K562 (cell line): ENCODE data around the gene LIN28A. TPM values are rescaled to one million over a fixed set of nuclear protein-coding genes. Genes with fewer than 3 reads are reported as not detected.
A peak's percentile ranks its signal among the peaks of the same experiment; 100 is the strongest.

Source experiments
- ATAC-seq: fragments of 200-7000 bp; cut with Tn5 transposase; 3 replicates; pipeline ENCODE4 v1.9.1; 2020; ENCODE audit warnings: moderate library complexity
- BruUV-seq: library from RNA; stranded (reverse); fragments of 400-500 nt; replicated peaks from 2 replicates; lab custom pipeline; 2021; lab: Mats Ljungman, UMichigan
- CTCF ChIA-PET: fragments of 300-600 bp; formaldehyde crosslinking; extraction: SDS; loops from one replicate; lab custom pipeline; 2021; ENCODE audit warnings: low intra/inter-chr PET ratio; lab: Yijun Ruan, JAX
- POLR2A ChIA-PET: fragments of 300-600, 350-650 bp; sonication (Branson Sonifier 250); formaldehyde crosslinking; extraction: SDS; loops from one replicate; lab custom pipeline; 2021; ENCODE audit warnings: antibody characterized with exemption, inconsistent platforms; lab: Yijun Ruan, JAX
- DNase-seq, 4 experiments: peaks; one replicate each; pipeline versions ENCODE4 v3.0.0 to v3.0.0-alpha.2; 2011 to 2018; ENCODE audit warnings: low spot score in 3 of 4, mixed read lengths in 3 of 4; ENCODE audit errors: extremely low read depth in 1 of 4
- FAIRE-seq: peaks from 2 replicates; lab custom pipeline; 2011; peaks lifted over from hg19 to GRCh38; lab: Jason Lieb, UNC
- H2AFZ ChIP-seq: 2 replicates; pipeline ENCODE4 v1.6.0; 2011; ENCODE audit warnings: low read depth, low read length, control low read depth, inconsistent platforms
- H3K27ac ChIP-seq: fragments of 200-600 bp; 3 replicates; pipeline ENCODE4 v1.8.0; 2011; ENCODE audit warnings: low read depth, mild to moderate bottlenecking, control low read depth, inconsistent platforms, low read length, moderate library complexity, mixed read lengths; ENCODE audit errors: extremely low read depth
- H3K27me3 ChIP-seq, 2 experiments: fragments of 300-600 bp in 1 of 2; 2 replicates in 1 of 2; 3 replicates in 1 of 2; pipeline versions ENCODE4 v1.6.0 to v1.8.0; 2011; ENCODE audit warnings: inconsistent platforms in 2 of 2, low read length in 2 of 2, mild to moderate bottlenecking in 1 of 2, mixed read lengths in 1 of 2, moderate library complexity in 1 of 2; ENCODE audit not compliant: control insufficient read depth in 2 of 2, insufficient read depth in 2 of 2
- H3K36me3 ChIP-seq: fragments of 300-600 bp; 3 replicates; pipeline ENCODE4 v1.8.0; 2011; ENCODE audit warnings: mild to moderate bottlenecking, low read length, inconsistent platforms; ENCODE audit not compliant: control insufficient read depth, insufficient read depth
- H3K4me1 ChIP-seq, 2 experiments: fragments of 200-600 bp in 1 of 2; replicated peaks in 1 of 2; 2 replicates in 1 of 2; 3 replicates in 1 of 2; pipeline versions ENCODE4 v1.5.1 to v1.8.0; 2011; ENCODE audit warnings: inconsistent platforms in 2 of 2, low read length in 2 of 2, mild to moderate bottlenecking in 1 of 2, mixed read lengths in 1 of 2, moderate library complexity in 1 of 2; ENCODE audit not compliant: control insufficient read depth in 2 of 2, insufficient read depth in 2 of 2
- H3K4me2 ChIP-seq: 2 replicates; pipeline ENCODE4 v1.6.1; 2011; ENCODE audit warnings: low read length, control low read depth, inconsistent platforms, mixed read lengths; ENCODE audit not compliant: insufficient read depth
- H3K4me3 ChIP-seq: fragments of 200-600 bp; sonication (generic), shearing (Covaris generic); 2 replicates; pipeline ENCODE4 v1.5.1; 2016; ENCODE audit warnings: control low read depth, inconsistent platforms
- H3K79me2 ChIP-seq: fragments of 200-600 bp; 3 replicates; pipeline ENCODE4 v1.8.0; 2011; ENCODE audit warnings: low read length, inconsistent platforms; ENCODE audit not compliant: control insufficient read depth, insufficient read depth
- H3K9ac ChIP-seq, 2 experiments: 2 replicates each; pipeline versions ENCODE4 v1.6.0 to v1.6.1; 2011; ENCODE audit warnings: low read depth in 2 of 2, low read length in 2 of 2, control low read depth in 1 of 2, inconsistent platforms in 1 of 2, mild to moderate bottlenecking in 1 of 2, mixed read lengths in 1 of 2; ENCODE audit not compliant: insufficient read depth in 1 of 2
- H3K9me1 ChIP-seq: one replicate; pipeline ENCODE4 v1.6.0; 2011; ENCODE audit warnings: inconsistent platforms, mild to moderate bottlenecking, low read length, moderate library complexity; ENCODE audit not compliant: control insufficient read depth, insufficient read depth
- H3K9me3 ChIP-seq: replicated peaks from 2 replicates; pipeline ENCODE4 v1.5.1; 2011; ENCODE audit warnings: low read depth, low read length, inconsistent platforms; ENCODE audit not compliant: control insufficient read depth, insufficient read depth
- H4K20me1 ChIP-seq: replicated peaks from 2 replicates; pipeline ENCODE4 v1.6.1; 2011; ENCODE audit warnings: low read length, inconsistent platforms, mixed read lengths; ENCODE audit not compliant: control insufficient read depth, insufficient read depth
- CBFA2T2 ChIP-seq: fragments of 450-650 bp; conservative IDR thresholded peaks from 2 replicates; pipeline ENCODE4 v1.6.1; 2017; ENCODE audit warnings: mild to moderate bottlenecking
- RAD21 ChIP-seq, 2 experiments: fragments of 250-450 bp in 1 of 2; fragments of 450-650 bp in 1 of 2; sonication (Bioruptor Pico) in 1 of 2; formaldehyde crosslinking in 1 of 2; IDR thresholded peaks in 1 of 2; conservative IDR thresholded peaks in 1 of 2; 2 replicates each; pipeline versions ENCODE4 v1.4.0 to v1.8.0; 2020 to 2022; ENCODE audit warnings: mild to moderate bottlenecking in 2 of 2, moderate library complexity in 1 of 2
- SMARCC2 ChIP-seq: fragments of 450-650 bp; IDR thresholded peaks from 2 replicates; pipeline ENCODE4 v1.6.1; 2017; ENCODE audit warnings: antibody characterized with exemption, moderate library complexity, mild to moderate bottlenecking, low read depth
- TRIM28 ChIP-seq: fragments of 450-650 bp; IDR thresholded peaks from 2 replicates; pipeline ENCODE4 v1.6.1; 2017
- ZC3H4 ChIP-seq: sonication (generic); formaldehyde crosslinking; IDR thresholded peaks from 2 replicates; pipeline ENCODE4 v1.9.0; 2021; ENCODE audit warnings: missing genetic modification reagents, borderline replicate concordance
- ZNF24 ChIP-seq: fragments of 450-650 bp; IDR thresholded peaks from 2 replicates; pipeline ENCODE4 v1.6.1; 2016
- ZNF695 ChIP-seq: fragments of 450-650 bp; formaldehyde crosslinking; IDR thresholded peaks from 2 replicates; pipeline ENCODE4 v1.4.0; 2020; ENCODE audit warnings: mild to moderate bottlenecking, moderate library complexity
- WGBS: fragments of 100-300 bp; shearing (Covaris generic); methylation state at CpG from one replicate; pipeline ENCODE4 v1.1.6; 2016; ENCODE audit warnings: low coverage, mixed read lengths; ENCODE audit not compliant: insufficient coverage; ENCODE audit errors: missing lambda C conversion rate; 5-methylcytosine and 5-hydroxymethylcytosine counted together
- in situ Hi-C: fragments of 300-500 bp; cut with MboI; formaldehyde crosslinking; loops from 4 replicates; pipeline ENCODE4 v1.15.0; 2018; ENCODE audit warnings: inconsistent platforms, mixed read lengths
- intact Hi-C: fragments of 100-400 bp; cut with micrococcal nuclease; formaldehyde crosslinking; loops from 2 replicates; pipeline ENCODE4 v1.14.2; 2022
- polyA plus RNA-seq, 8 experiments: library from polyadenylated mRNA; depleted of rRNA in 4 of 8; stranded (reverse) in 5 of 8; unstranded in 3 of 8; fragments of >200 nt; fragmentation: Nextera tagmentation in 2 of 8; fragmentation: Illumina TruSeq in 1 of 8; extraction: Ambion mirVana in 2 of 8; extraction: Trizol in 1 of 8; gene quantifications; 2 replicates each; pipeline versions ENCODE4 v1.2.1 to v1.2.3, GENCODE V29; 2011 to 2014; ENCODE audit warnings: inconsistent platforms in 1 of 8, missing spikeins in 1 of 8
- total RNA-seq, 7 experiments: library from RNA; depleted of rRNA in 6 of 7; stranded (reverse); fragments of >200 nt in 6 of 7; fragmentation: Illumina TruSeq in 2 of 7; extraction: Trizol in 2 of 7; gene quantifications; 2 replicates each; pipeline versions ENCODE4 v1.2.1 to v1.2.3, GENCODE V29; 2011 to 2021; ENCODE audit warnings: low replicate concordance in 1 of 7
- TF ChIP-seq, protein P1 (sequence below), 3 experiments: IDR thresholded peaks in 2 of 3; conservative IDR thresholded peaks in 1 of 3; 2 replicates each; pipeline ENCODE4 v1.5.1; 2011 to 2012; ENCODE audit warnings: low read length in 3 of 3, mild to moderate bottlenecking in 3 of 3, control low read depth in 2 of 3, improper control_type of control experiment in 1 of 3, inconsistent platforms in 1 of 3, low read depth in 1 of 3, mixed read lengths in 1 of 3, moderate library complexity in 1 of 3; ENCODE audit not compliant: insufficient read depth in 2 of 3
- TF ChIP-seq, protein P2 (sequence below), 2 experiments: fragments of 450-650 bp; formaldehyde crosslinking in 1 of 2; IDR thresholded peaks; 2 replicates each; pipeline versions ENCODE4 v1.4.0 to v1.6.1; 2014 to 2020; ENCODE audit warnings: mild to moderate bottlenecking in 2 of 2, borderline replicate concordance in 1 of 2, low read depth in 1 of 2

The LIN28A gene
- total and polyA plus RNA-seq, 9 of the 15 experiments (the other 6 are each of a cell fraction or from before 2014, with no cell fraction given) = 0.80 to 5.4 (median 3.9) TPM

DNA sequence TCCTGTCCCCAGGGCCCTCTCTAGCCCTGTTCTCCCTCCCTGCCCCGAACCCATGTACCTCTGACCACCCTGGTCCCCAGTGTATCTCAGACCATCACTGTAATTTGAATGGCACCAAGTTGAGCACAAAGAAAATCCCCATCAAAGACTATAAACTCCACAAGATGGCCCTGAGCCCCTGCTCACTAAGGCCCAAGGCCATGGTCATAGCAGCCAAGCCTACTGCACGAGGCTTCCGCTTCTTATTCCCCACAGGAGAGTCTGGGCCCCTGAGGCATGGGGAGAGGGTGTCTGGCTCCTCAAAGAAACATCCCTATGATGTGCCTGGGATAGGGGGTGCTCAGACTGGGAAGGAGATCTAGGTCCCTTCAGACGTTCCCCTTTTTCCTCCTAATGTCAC lies 42.6 kb upstream of the LIN28A start:
- TF ChIP-seq CBFA2T2 = no peak
- no peak for TF ChIP-seq TRIM28
- TF ChIP-seq ZNF695 (CRISPR knock-in tag) = no peak
- TF ChIP-seq, protein P1, sequence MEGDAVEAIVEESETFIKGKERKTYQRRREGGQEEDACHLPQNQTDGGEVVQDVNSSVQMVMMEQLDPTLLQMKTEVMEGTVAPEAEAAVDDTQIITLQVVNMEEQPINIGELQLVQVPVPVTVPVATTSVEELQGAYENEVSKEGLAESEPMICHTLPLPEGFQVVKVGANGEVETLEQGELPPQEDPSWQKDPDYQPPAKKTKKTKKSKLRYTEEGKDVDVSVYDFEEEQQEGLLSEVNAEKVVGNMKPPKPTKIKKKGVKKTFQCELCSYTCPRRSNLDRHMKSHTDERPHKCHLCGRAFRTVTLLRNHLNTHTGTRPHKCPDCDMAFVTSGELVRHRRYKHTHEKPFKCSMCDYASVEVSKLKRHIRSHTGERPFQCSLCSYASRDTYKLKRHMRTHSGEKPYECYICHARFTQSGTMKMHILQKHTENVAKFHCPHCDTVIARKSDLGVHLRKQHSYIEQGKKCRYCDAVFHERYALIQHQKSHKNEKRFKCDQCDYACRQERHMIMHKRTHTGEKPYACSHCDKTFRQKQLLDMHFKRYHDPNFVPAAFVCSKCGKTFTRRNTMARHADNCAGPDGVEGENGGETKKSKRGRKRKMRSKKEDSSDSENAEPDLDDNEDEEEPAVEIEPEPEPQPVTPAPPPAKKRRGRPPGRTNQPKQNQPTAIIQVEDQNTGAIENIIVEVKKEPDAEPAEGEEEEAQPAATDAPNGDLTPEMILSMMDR (IDR thresholded peaks at IDR 0.05 in 2 of 3, conservative IDR thresholded peaks at IDR 0.05 in 1 of 3; ENCODE audit: insufficient read depth in 2 of 3, low read depth in 1 of 3, low read length in 3 of 3) = peak in 2 of 3 experiments; percentile 21 to 44; a peak in 3 of 6 replicates
- TF ChIP-seq ZC3H4 (CRISPR knock-in tag) = no peak
- TF ChIP-seq, protein P2, sequence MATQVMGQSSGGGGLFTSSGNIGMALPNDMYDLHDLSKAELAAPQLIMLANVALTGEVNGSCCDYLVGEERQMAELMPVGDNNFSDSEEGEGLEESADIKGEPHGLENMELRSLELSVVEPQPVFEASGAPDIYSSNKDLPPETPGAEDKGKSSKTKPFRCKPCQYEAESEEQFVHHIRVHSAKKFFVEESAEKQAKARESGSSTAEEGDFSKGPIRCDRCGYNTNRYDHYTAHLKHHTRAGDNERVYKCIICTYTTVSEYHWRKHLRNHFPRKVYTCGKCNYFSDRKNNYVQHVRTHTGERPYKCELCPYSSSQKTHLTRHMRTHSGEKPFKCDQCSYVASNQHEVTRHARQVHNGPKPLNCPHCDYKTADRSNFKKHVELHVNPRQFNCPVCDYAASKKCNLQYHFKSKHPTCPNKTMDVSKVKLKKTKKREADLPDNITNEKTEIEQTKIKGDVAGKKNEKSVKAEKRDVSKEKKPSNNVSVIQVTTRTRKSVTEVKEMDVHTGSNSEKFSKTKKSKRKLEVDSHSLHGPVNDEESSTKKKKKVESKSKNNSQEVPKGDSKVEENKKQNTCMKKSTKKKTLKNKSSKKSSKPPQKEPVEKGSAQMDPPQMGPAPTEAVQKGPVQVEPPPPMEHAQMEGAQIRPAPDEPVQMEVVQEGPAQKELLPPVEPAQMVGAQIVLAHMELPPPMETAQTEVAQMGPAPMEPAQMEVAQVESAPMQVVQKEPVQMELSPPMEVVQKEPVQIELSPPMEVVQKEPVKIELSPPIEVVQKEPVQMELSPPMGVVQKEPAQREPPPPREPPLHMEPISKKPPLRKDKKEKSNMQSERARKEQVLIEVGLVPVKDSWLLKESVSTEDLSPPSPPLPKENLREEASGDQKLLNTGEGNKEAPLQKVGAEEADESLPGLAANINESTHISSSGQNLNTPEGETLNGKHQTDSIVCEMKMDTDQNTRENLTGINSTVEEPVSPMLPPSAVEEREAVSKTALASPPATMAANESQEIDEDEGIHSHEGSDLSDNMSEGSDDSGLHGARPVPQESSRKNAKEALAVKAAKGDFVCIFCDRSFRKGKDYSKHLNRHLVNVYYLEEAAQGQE (IDR thresholded peaks at IDR 0.05; ENCODE audit: borderline replicate concordance) = peak; percentile 49; the same call in 1 of the 2 replicates
- TF ChIP-seq, protein P2 (CRISPR knock-in tag; IDR thresholded peaks at IDR 0.05; ENCODE audit: low read depth) = no peak
- peak; percentile 33 to 62; a peak in 3 of 4 replicates for TF ChIP-seq RAD21 (CRISPR knock-in tag; conservative IDR thresholded peaks at IDR 0.05 in 1 of 2, IDR thresholded peaks at IDR 0.05 in 1 of 2)
- peak; percentile 63; the same call in 1 of the 2 replicates for TF ChIP-seq ZNF24
- TF ChIP-seq SMARCC2 = no peak
- Histone ChIP-seq H3K9me1 (no peaks in the 10 kb centered on the region), H2AFZ (peak overlapping the region; percentile 36), H3K4me1 (peaks cover 0 to 9% of the 10 kb centered on the region in 2 experiments; a peak in 3 of 5 replicates), H4K20me1 (no peaks in the 10 kb centered on the region), H3K36me3 (no peaks in the 10 kb centered on the region), H3K9me3 (peaks cover 4% of the 10 kb centered on the region; the same call in 1 of the 2 replicates), H3K27ac (no peak overlapping the region), H3K27me3 (no peaks in the 10 kb centered on the region), H3K4me2 (no peak overlapping the region), H3K79me2 (no peaks in the 10 kb centered on the region), H3K9ac (no peak overlapping the region), H3K4me3 (no peak overlapping the region)
- intact Hi-C loops = loop anchor here (1.0 kb wide), 1 partner anchor 23 kb away; no protein-coding TSS in a partner anchor
- ChIA-PET CTCF (no interaction called here), POLR2A (interaction anchor here (1.1 to 1.2 kb wide), 2 partner anchors 8 to 10 kb away, joined by 3 read pairs; no protein-coding TSS in a partner anchor)
- in situ Hi-C loops = no loop called here
- BruUV-seq = no TSS peak
- ATAC-seq (peak; percentile 10; the same call in 1 of the 3 replicates), FAIRE-seq (no peak), DNase-seq (no peak)
- WGBS = 20% methylated on average over 4 of the region's 4 CpGs
